Activated T-cell treated with anti-CD3 and anti-CD28 coated beads for 4 hours (primary cell): ENCODE results near the gene DLK2.
"Not testable (repeated sequence)": the region's sequence is repeated elsewhere in the genome, so short reads cannot be mapped to it uniquely, and the experiment has no call there.

ENCODE experiments used
- DNase-seq: peaks from one replicate; pipeline ENCODE4 v3.0.0-alpha.2; 2020

The DLK2 gene

GRCh38 chr6:43421831-43422230 lies 33.5 kb downstream of the DLK2 start:
- DNase-seq: no peak

- no peak for DNase-seq
Measured at GRCh38 chr6:43420012-43420709, 35.2 kb downstream of the DLK2 start.

- no peak for DNase-seq
Measured at GRCh38 chr6:43416935-43417334, 38.4 kb downstream of the DLK2 start.

DNA sequence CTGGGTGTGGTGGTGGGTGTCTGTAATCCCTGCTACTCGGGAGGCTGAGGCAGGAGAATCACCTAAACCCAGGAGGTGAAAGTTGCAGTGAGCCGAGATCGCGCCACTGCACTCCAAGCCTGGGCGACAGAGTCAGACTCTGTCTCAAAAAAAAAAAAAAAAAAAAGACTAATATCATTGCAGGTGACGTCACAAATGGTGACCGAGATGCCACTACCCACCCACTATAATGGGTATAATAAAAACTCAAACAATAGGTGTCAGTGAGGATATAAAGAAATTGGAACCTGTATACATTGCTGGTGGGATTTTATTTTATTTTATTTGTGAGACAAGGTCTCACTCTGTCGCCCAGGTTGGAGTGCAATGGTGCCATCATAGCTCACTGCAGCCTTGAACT lies 40.1 kb downstream of the DLK2 start:
- not testable (repeated sequence) for DNase-seq

- no peak for DNase-seq
Measured at GRCh38 chr6:43413002-43413401, 42.3 kb downstream of the DLK2 start.

GRCh38 chr6:43412541-43412940 lies 42.8 kb downstream of the DLK2 start:
- DNase-seq: no peak

DNA sequence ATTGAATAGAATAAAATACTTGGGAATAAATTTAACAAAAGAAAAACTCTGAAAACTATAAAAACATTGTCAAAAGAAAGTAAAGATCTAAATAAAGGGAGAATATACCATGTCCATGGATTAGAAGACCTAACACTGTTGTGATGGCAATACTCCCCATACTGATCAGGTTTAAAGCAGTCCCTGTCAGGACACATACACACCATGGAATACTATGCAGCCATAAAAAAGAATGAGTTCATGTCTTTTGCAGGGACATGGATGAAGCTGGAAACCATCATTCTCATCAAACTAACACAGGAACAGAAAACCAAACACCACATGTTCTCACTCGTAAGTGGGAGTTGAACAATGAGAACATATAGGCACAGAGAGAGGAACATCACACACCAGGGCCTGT lies 44.6 kb downstream of the DLK2 start:
- DNase-seq: not testable (repeated sequence)

GRCh38 chr6:43408259-43408658 lies 47.1 kb downstream of the DLK2 start:
- DNase-seq: no peak

- no peak for DNase-seq
Measured at GRCh38 chr6:43407296-43407695, 48.1 kb downstream of the DLK2 start.

DNA sequence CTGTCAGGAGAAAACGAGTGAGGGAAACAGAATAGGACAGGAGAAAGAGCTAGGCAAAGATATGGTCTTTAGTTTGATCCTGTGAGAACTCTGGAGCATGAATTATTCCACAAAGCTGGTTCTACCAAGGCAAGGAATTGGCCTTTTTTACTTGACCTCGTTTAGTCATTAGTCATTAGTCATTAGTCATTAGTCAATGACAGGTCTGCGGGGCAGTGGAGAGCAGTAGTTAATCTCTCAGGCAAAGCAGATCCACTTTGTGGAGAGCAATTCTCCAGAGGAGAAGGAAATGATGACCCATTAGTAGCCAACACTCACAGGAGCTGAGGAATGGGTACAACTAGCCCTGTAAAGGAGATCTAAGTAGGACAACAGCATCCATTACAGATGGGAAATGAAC lies 50.0 kb downstream of the DLK2 start:
- DNase-seq: no peak

GRCh38 chr6:43402820-43403219 lies 52.5 kb downstream of the DLK2 start:
- DNase-seq: no peak

DNA sequence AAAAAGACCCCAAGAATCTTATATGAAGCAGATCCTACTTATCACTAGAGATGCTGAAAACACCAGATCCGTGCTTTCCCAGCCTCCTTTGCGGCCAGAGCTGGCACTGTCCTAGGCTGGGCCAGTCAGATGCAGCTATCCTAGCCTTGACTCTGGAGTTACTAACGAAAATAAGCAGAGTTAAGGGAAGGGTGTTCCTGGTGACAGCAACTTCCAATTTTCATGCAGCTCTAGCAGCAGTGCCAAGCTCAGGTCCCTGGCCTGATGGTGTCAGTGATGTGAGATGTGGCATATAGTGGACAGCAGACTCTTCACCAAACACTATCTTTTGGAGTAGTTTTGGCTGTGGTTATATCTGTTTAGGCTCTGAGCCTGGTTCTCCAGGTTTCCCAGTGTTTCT lies 53.6 kb downstream of the DLK2 start:
- no peak for DNase-seq
